Body of pancreas (tissue), 4 donors: ENCODE data around the gene ANKRD13D.

Source experiments
- POLR2A ChIP-seq, 3 donors: fragments of 450-650 bp; IDR thresholded peaks; one replicate each; pipeline ENCODE4 v1.6.1; 2016; ENCODE audit warnings: antibody characterized with exemption in 3 of 3, mild to moderate bottlenecking in 2 of 3
- TF ChIP-seq, protein P1 (sequence below), 7 experiments: fragments of 450-650 bp in 4 of 7; fragments of 200-600 bp in 3 of 7; sonication (generic) in 3 of 7; IDR thresholded peaks; one replicate each; pipeline ENCODE4 v1.5.1; 2016 to 2019; ENCODE audit warnings: antibody characterized with exemption in 7 of 7

- TF ChIP-seq, protein P1, sequence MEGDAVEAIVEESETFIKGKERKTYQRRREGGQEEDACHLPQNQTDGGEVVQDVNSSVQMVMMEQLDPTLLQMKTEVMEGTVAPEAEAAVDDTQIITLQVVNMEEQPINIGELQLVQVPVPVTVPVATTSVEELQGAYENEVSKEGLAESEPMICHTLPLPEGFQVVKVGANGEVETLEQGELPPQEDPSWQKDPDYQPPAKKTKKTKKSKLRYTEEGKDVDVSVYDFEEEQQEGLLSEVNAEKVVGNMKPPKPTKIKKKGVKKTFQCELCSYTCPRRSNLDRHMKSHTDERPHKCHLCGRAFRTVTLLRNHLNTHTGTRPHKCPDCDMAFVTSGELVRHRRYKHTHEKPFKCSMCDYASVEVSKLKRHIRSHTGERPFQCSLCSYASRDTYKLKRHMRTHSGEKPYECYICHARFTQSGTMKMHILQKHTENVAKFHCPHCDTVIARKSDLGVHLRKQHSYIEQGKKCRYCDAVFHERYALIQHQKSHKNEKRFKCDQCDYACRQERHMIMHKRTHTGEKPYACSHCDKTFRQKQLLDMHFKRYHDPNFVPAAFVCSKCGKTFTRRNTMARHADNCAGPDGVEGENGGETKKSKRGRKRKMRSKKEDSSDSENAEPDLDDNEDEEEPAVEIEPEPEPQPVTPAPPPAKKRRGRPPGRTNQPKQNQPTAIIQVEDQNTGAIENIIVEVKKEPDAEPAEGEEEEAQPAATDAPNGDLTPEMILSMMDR (IDR thresholded peaks at IDR 0.05): no peak
- no peak for TF ChIP-seq POLR2A (IDR thresholded peaks at IDR 0.05)
Observed at GRCh38 chr11:67316882-67317204, 27.7 kb downstream of the ANKRD13D start.
